BE2C (cell line): ENCODE data around the gene CEBPZ.

Source experiments
- DNase-seq: peaks from one replicate; pipeline ENCODE4 v3.0.0-alpha.2; 2020
- H3K27me3 ChIP-seq: fragments of 250-450 bp; sonication (Bioruptor Pico); 2 replicates; pipeline ENCODE4 v1.5.1; 2020; ENCODE audit warnings: mild to moderate bottlenecking
- H3K36me3 ChIP-seq: fragments of 250-450 bp; sonication (Bioruptor Pico); 2 replicates; pipeline ENCODE4 v1.5.1; 2020; ENCODE audit warnings: mild to moderate bottlenecking
- H3K4me1 ChIP-seq: fragments of 250-450 bp; sonication (Bioruptor Pico); 2 replicates; pipeline ENCODE4 v1.5.1; 2020
- H3K4me3 ChIP-seq: 2 replicates; pipeline ENCODE4 v1.5.1; 2011; ENCODE audit warnings: low read depth, low read length
- H3K9me3 ChIP-seq: fragments of 250-450 bp; sonication (Bioruptor Pico); 2 replicates; pipeline ENCODE4 v1.5.1; 2020
- CTCF ChIP-seq: IDR thresholded peaks from 2 replicates; pipeline ENCODE4 v1.5.1; 2012; ENCODE audit warnings: mild to moderate bottlenecking, low read depth, low read length

CEBPZ gene

GRCh38 chr2:37156857-37157714 is 74.3 kb downstream of the CEBPZ start, which contains the start of gene EIF2AK2:
Gene EIF2AK2 (minus strand): TSS chr2:37156980. CDS start chr2:37147806, 9,174 bp downstream.
- H3K4me3 ChIP-seq: peak within 1 kb of the TSS; percentile 87
- TF ChIP-seq CTCF: no peak
- H3K9me3 ChIP-seq: no peaks in the 10 kb centered on the region
- DNase-seq: peak; percentile 90
- H3K27me3 ChIP-seq: no peaks in the 10 kb centered on the region
- H3K36me3 ChIP-seq: no peaks in the 10 kb centered on the region; the same call in 1 of the 2 replicates
- no peaks in the 10 kb centered on the region for H3K4me1 ChIP-seq

GRCh38 chr2:37156071-37156856 is 75.1 kb downstream of the CEBPZ start:
- no peak for TF ChIP-seq CTCF
- Histone ChIP-seq H3K4me1 (no peaks in the 10 kb centered on the region), H3K27me3 (no peaks in the 10 kb centered on the region), H3K4me3 (peak overlapping the region; percentile 87), H3K9me3 (no peaks in the 10 kb centered on the region), H3K36me3 (no peaks in the 10 kb centered on the region; the same call in 1 of the 2 replicates)
- DNase-seq: peak; percentile 36

- no peak for DNase-seq
- H3K36me3 ChIP-seq: no peaks in the 10 kb centered on the region; the same call in 1 of the 2 replicates
- H3K4me3 ChIP-seq: no peak overlapping the region
Measured at GRCh38 chr2:37154785-37155184, 76.6 kb downstream of the CEBPZ start.

GRCh38 chr2:37153224-37153623 is 78.2 kb downstream of the CEBPZ start:
- Histone ChIP-seq H3K36me3 (no peaks in the 10 kb centered on the region; the same call in 1 of the 2 replicates), H3K4me1 (no peaks in the 10 kb centered on the region), H3K4me3 (no peak overlapping the region), H3K9me3 (no peaks in the 10 kb centered on the region), H3K27me3 (no peaks in the 10 kb centered on the region)
- no peak for DNase-seq
- TF ChIP-seq CTCF: no peak

More at GRCh38 chr2:37154785-37155184, 76.6 kb downstream of the CEBPZ start:
- H3K4me1 ChIP-seq: no peaks in the 10 kb centered on the region
- TF ChIP-seq CTCF: no peak
- no peaks in the 10 kb centered on the region for H3K27me3 ChIP-seq
- H3K9me3 ChIP-seq: no peaks in the 10 kb centered on the region
